ENCODE data around the gene TRIM45.
A peak's percentile ranks its signal among the peaks of the same experiment; 100 is the strongest.

TRIM45 gene

DNA sequence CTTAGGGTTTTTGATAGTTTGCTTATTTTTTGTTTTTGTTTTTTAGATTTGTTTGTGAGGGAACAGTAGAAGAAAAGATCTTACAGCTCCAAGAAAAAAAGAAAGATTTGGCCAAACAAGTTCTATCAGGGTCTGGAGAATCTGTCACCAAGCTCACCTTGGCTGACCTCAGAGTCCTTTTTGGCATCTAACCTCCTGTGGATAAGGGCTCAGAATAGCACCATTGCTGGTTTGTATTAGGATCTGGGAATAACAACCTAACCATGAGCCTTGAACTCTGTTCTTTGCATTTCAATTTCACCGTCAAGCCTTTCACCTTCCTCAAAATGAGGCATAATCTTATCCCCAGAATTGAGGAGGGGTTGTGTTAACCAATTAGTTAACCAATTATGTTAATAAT lies 20.2 kb downstream of the TRIM45 start:
- no peak for DNase-seq (ENCODE audit: low read depth)

DNA sequence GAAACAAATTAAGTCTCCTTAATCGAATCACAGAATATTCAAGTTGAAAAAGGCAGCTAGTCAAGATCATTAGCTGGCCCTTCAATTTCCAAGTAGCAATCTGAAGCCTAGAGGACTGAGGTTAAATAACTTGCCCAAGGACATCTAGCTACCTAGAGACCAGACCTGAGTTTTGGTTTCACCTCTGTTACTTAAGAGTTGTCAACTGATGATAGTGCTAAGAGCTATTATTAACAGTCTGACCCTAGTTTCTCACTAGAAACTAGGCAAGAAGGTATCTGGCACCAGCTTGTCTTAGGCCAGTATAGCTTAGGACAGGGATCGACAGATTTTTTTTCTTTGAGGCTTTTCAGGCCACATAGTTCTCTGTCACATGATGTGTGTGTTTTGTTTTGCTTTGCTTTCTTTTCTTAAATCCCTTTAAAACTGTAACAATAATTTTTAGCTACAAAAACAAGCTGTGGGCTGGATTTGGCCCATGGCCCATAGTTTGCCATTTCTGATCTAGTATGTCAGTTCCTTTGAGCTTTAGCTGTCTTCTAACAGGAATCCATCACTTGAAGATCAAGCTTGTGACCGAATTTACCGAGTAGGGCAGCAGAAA lies 23.2 kb downstream of the TRIM45 start:
- no peak overlapping the region for H3K4me3 ChIP-seq (ENCODE audit: low read length)
- DNase-seq (ENCODE audit: low read depth): peak; percentile 60
- TF ChIP-seq, protein P1, sequence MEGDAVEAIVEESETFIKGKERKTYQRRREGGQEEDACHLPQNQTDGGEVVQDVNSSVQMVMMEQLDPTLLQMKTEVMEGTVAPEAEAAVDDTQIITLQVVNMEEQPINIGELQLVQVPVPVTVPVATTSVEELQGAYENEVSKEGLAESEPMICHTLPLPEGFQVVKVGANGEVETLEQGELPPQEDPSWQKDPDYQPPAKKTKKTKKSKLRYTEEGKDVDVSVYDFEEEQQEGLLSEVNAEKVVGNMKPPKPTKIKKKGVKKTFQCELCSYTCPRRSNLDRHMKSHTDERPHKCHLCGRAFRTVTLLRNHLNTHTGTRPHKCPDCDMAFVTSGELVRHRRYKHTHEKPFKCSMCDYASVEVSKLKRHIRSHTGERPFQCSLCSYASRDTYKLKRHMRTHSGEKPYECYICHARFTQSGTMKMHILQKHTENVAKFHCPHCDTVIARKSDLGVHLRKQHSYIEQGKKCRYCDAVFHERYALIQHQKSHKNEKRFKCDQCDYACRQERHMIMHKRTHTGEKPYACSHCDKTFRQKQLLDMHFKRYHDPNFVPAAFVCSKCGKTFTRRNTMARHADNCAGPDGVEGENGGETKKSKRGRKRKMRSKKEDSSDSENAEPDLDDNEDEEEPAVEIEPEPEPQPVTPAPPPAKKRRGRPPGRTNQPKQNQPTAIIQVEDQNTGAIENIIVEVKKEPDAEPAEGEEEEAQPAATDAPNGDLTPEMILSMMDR (conservative IDR thresholded peaks at IDR 0.05; ENCODE audit: low read depth, low read length): no peak

More for the DNA sequence above, 20.2 kb downstream of the TRIM45 start:
- TF ChIP-seq, protein P1 (conservative IDR thresholded peaks at IDR 0.05; ENCODE audit: low read depth, low read length): no peak
- no peak overlapping the region for H3K4me3 ChIP-seq (ENCODE audit: low read length)

DNA sequence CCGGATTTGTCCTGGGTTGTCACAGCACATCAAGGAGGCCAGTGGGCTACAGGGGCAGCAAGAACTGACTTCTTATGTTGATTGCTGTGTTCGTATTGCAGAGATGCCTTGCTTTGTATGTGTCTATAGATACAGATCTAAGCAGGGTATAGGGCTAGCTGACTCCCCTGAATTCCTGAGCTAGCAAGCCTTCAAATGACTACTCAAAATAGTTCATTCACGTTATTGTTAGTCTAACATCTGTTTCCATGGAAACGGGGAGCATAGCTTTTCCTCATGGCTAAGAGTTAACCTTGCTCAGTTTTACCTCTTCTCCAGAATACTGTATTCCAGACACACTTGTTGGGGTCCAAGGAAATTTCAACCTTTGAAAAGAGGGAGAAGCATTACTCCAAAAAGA lies 24.1 kb downstream of the TRIM45 start:
- TF ChIP-seq, protein P1 (conservative IDR thresholded peaks at IDR 0.05; ENCODE audit: low read depth, low read length): no peak
- peak; percentile 79 for DNase-seq (ENCODE audit: low read depth)
- H3K4me3 ChIP-seq (ENCODE audit: low read length): no peak overlapping the region

DNA sequence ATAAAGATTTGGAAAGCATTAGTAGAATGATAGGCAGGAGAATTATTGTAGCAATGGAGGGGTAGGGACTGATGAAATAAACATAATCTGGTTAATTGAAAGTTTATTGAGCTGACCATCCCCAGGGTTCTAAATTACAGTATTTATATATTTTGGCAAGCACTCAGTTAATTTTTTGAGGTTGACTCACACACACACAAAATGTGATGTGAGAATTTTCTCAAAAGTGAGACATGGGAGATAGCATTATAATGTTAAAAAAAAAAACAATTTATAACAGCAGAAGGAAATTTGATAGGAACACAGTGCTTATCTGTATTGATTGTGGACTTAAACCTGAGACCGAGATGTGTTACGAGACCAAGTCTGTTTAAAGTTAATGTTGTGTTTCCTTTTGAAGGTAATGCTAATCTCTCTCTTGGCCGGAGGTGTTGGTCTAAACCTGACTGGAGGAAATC lies 24.6 kb downstream of the TRIM45 start:
- H3K4me3 ChIP-seq (ENCODE audit: low read length): no peak overlapping the region
- TF ChIP-seq, protein P1 (conservative IDR thresholded peaks at IDR 0.05; ENCODE audit: low read depth, low read length): no peak
- DNase-seq (ENCODE audit: low read depth): no peak

DNA sequence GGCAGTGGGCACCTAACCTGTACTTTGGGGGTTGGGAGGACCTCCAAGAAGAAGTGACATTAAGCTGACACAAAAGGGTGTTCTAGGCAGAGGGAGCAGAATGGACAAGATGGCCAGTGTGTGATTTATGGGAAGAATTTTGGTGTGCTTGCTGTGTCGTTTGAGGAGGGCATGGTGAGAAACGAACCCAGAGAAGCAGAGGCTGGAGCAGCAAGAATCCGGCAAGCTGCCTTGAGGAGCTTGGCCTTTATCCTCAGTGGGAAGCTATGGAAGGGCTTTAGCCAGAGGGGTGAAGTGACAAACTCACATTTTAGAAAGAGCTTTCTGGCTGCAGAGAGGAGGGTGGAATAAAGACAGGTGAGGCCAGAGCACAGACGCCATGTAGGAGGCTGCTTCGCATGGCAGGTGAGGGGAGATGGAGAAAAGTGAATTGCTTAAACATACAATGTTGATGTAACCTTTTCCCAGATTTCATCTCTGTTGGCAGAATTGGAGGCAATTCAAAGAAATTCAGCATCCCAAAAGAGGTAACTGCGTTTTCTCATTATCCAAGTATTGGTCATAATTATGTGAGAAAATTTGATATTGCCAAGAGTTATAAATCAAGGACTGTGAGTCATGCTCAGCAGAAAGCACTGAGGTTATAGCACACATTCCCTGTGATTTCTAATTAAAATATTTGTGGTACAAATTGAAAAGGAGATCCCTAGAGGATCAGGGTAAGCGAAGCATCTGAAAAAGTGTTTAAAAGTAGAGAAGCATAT lies 26.5 kb downstream of the TRIM45 start:
- peak; percentile 80 for DNase-seq (ENCODE audit: low read depth)
- no peak overlapping the region for H3K4me3 ChIP-seq (ENCODE audit: low read length)
- TF ChIP-seq, protein P1 (conservative IDR thresholded peaks at IDR 0.05; ENCODE audit: low read depth, low read length): no peak

DNA sequence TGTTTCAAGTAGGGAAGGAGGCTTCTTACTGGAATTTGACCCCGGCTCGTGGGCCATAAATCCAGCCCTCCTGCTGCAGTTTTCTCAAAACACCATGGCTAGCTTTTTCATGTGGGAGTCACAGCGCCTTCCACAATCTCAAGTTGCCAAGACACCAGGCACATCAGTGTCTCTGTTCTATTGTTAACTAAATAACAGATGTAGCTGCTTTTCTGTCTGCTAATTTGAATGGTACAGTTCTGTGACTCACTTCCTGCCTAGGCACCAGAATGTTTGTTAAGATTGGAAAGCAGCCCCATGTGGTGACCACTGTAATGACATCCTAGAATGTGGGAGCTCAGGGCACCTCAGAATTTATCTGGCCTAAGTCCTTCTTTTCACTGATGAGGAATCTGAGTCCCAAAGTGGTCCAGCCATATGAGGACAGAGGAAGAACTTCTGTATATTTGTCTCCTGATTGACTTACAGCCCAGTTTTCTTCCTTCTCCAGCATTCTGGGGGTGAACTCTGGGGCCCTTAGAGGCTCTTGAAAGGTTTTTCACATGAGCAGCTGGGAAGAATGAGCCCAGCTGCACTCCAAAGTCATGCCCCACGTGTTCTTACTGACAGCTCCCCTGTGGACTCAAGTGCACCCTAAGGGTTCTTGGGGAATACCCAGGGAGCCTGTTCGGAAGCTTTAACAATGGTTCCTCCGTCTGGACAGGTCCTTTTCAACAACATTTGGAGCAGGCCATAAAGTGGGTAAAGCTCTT lies 27.5 kb downstream of the TRIM45 start:
- TF ChIP-seq, protein P1 (conservative IDR thresholded peaks at IDR 0.05; ENCODE audit: low read depth, low read length): peak; percentile 55
- no peak for DNase-seq (ENCODE audit: low read depth)
- H3K4me3 ChIP-seq (ENCODE audit: low read length): no peak overlapping the region
